ENCODE measurements around the gene LTBP1. TPM values are rescaled to one million over a fixed set of nuclear protein-coding genes. Genes with fewer than 3 reads are reported as not detected.

The LTBP1 gene
- total RNA-seq, 1 experiment from 2014 or later, result 12.5 TPM

- Histone ChIP-seq H3K4me1 (ENCODE audit: control insufficient read depth, insufficient read depth, low read length) (no peaks in the 10 kb centered on the region), H3K36me3 (ENCODE audit: control insufficient read depth, insufficient read depth, low read length) (no peaks in the 10 kb centered on the region), H3K27ac (ENCODE audit: low read length) (no peak overlapping the region), H3K27me3 (ENCODE audit: control insufficient read depth, insufficient read depth, low read length) (no peaks in the 10 kb centered on the region), H3K4me3 (ENCODE audit: low read depth in 2 of 2, low read length in 2 of 2) (no peak overlapping the region), H3K9me3 (ENCODE audit: control insufficient read depth, insufficient read depth, low read depth, low read length) (no peaks in the 10 kb centered on the region)
- ChIA-PET POLR2A (no interaction called here), CTCF (no interaction called here)
- no peak for ATAC-seq
- intact Hi-C loops (cut with micrococcal nuclease; ENCODE audit: unreplicated experiment), result no loop called here
- no peak for TF ChIP-seq POLR2AphosphoS5 (IDR thresholded peaks at IDR 0.05; ENCODE audit: low read depth, low read length)
- TF ChIP-seq CTCF (IDR thresholded peaks at IDR 0.05), result no peak
- no peak for TF ChIP-seq SIN3A (IDR thresholded peaks at IDR 0.05; ENCODE audit: borderline replicate concordance, insufficient read depth, low read depth, low read length)
- TF ChIP-seq TCF7L2 (IDR thresholded peaks at IDR 0.05; ENCODE audit: low read depth, low read length), result no peak
- no peak for TF ChIP-seq REST (IDR thresholded peaks at IDR 0.05; ENCODE audit: insufficient read depth in 1 of 2, low read depth in 2 of 2, low read length in 1 of 2)
- in situ Hi-C loops (cut with HindIII; ENCODE audit: low pct_unique_long_range_greater_than_20kb, low sequenced_read_pairs), result no loop called here
- DNase-seq (ENCODE audit: low read depth, low spot score), result no peak
- BruUV-seq (replicated peaks), result no TSS peak
Measured at GRCh38 chr2:33196700-33197099, 249.9 kb downstream of the LTBP1 start.

GRCh38 chr2:33197198-33197938, 250.6 kb downstream of the LTBP1 start:
- Histone ChIP-seq H3K9me3 (ENCODE audit: control insufficient read depth, insufficient read depth, low read depth, low read length) (no peaks in the 10 kb centered on the region), H3K4me1 (ENCODE audit: control insufficient read depth, insufficient read depth, low read length) (no peaks in the 10 kb centered on the region), H3K4me3 (ENCODE audit: low read depth in 2 of 2, low read length in 2 of 2) (no peak overlapping the region), H3K27ac (ENCODE audit: low read length) (no peak overlapping the region), H3K36me3 (ENCODE audit: control insufficient read depth, insufficient read depth, low read length) (no peaks in the 10 kb centered on the region), H3K27me3 (ENCODE audit: control insufficient read depth, insufficient read depth, low read length) (no peaks in the 10 kb centered on the region)
- in situ Hi-C loops (cut with HindIII; ENCODE audit: low pct_unique_long_range_greater_than_20kb, low sequenced_read_pairs), result no loop called here
- ChIA-PET POLR2A (no interaction called here), CTCF (no interaction called here)
- TF ChIP-seq REST (IDR thresholded peaks at IDR 0.05; ENCODE audit: insufficient read depth in 1 of 2, low read depth in 2 of 2, low read length in 1 of 2), result no peak
- no peak for TF ChIP-seq CTCF (IDR thresholded peaks at IDR 0.05)
- TF ChIP-seq TCF7L2 (IDR thresholded peaks at IDR 0.05; ENCODE audit: low read depth, low read length), result no peak
- no peak for TF ChIP-seq SIN3A (IDR thresholded peaks at IDR 0.05; ENCODE audit: borderline replicate concordance, insufficient read depth, low read depth, low read length)
- no peak for TF ChIP-seq POLR2AphosphoS5 (IDR thresholded peaks at IDR 0.05; ENCODE audit: low read depth, low read length)
- no TSS peak for BruUV-seq (replicated peaks)
- ATAC-seq, result no peak
- DNase-seq (ENCODE audit: low read depth, low spot score), result no peak
- intact Hi-C loops (cut with micrococcal nuclease; ENCODE audit: unreplicated experiment), result no loop called here

Data from Panc1 (cell line).